ENCODE data around the gene BCHE.
A peak's percentile ranks its signal among the peaks of the same experiment; 100 is the strongest.

The BCHE gene

DNA sequence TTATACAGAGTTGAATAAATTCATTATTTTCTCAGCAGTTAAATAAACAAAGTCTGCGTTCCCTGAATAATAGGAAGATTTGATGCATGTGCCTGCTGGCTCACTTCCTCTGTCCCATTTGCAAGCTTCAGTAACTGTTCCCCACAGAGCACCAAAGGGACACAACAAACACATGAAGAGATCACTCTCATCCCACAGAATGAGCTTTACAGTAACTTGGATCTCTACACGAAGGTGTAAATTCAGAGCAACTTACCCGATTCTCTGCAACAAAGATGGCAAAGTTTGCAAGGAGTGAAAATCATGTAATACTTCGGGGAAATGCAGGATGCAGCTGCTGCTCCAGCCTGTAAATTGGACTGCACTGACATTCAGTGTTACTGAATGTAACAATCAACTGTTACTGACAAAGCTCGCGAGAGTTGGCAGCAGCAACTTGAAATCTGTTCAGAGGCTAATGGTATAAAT is at the start of gene BCHE:
Gene BCHE (minus strand): TSS at position 366 of the 468 bp plus-strand sequence. CDS start 6,390 bp downstream, outside the sequence.
- no peaks in the 10 kb centered on the region for H3K27me3 ChIP-seq (ENCODE audit: control insufficient read depth in 2 of 2, insufficient read depth in 2 of 2, low read length in 2 of 2)
- no peaks in the 10 kb centered on the region for H3K4me1 ChIP-seq (ENCODE audit: control insufficient read depth in 2 of 2, insufficient read depth in 2 of 2, low read length in 2 of 2)
- H3K9me3 ChIP-seq (ENCODE audit: control insufficient read depth in 2 of 2, low read length in 2 of 2): no peaks in the 10 kb centered on the region
- no peaks in the 10 kb centered on the region for H3K36me3 ChIP-seq (ENCODE audit: control insufficient read depth in 2 of 2, insufficient read depth in 2 of 2, low read length in 2 of 2)
- H3K27ac ChIP-seq (ENCODE audit: low read depth in 2 of 2, low read length in 2 of 2): no peak within 1 kb of the TSS
- no peak within 1 kb of the TSS for H3K9ac ChIP-seq (ENCODE audit: low read depth in 1 of 2, low read length in 2 of 2)
- H3K4me3 ChIP-seq (ENCODE audit: low read length in 2 of 2): peak within 1 kb of the TSS in 1 of 2 donors; percentile 66

DNA sequence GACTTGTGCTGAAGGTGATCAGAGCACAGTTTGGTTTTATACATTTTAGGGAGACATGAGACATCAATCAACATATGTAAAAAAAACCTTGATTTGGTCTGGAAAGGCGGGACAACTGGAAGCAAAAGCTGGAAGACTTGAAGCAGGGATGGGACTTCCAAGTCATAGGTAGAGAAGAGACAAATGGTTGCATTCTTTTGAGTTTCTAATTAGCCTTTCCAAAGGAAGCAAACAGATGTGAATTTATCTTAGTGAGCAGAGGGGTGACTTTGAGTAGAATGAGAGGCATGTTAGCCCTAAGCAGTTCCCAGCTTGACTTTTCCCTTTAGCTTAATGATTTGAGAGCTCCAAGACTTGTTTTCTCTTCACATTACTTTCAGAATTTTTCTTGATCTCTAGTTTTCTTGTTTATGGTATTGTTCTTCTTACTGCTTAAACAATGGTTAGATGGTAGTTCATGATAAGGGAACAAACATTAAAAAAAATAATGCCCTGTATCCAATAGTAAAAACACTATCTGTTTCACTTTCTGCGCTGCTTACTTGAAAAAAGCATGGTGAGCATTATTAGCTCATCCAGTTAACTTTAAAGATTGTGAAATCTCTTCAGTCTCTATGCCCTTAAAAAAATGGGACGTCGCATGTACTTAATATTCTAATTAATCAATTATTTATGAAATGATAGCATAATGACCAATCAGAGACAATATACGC is 48.5 kb upstream of the BCHE start:
- H3K4me3 ChIP-seq (ENCODE audit: low read length in 2 of 2): no peak overlapping the region
- no peaks in the 10 kb centered on the region for H3K27me3 ChIP-seq (ENCODE audit: control insufficient read depth in 2 of 2, insufficient read depth in 2 of 2, low read length in 2 of 2)
- no peak overlapping the region for H3K9ac ChIP-seq (ENCODE audit: low read depth in 1 of 2, low read length in 2 of 2)
- no peaks in the 10 kb centered on the region for H3K4me1 ChIP-seq (ENCODE audit: control insufficient read depth in 2 of 2, insufficient read depth in 2 of 2, low read length in 2 of 2)
- H3K9me3 ChIP-seq (ENCODE audit: control insufficient read depth in 2 of 2, low read length in 2 of 2): no peaks in the 10 kb centered on the region
- no peak overlapping the region for H3K27ac ChIP-seq (ENCODE audit: low read depth in 2 of 2, low read length in 2 of 2)
- H3K36me3 ChIP-seq (ENCODE audit: control insufficient read depth in 2 of 2, insufficient read depth in 2 of 2, low read length in 2 of 2): no peaks in the 10 kb centered on the region

DNA sequence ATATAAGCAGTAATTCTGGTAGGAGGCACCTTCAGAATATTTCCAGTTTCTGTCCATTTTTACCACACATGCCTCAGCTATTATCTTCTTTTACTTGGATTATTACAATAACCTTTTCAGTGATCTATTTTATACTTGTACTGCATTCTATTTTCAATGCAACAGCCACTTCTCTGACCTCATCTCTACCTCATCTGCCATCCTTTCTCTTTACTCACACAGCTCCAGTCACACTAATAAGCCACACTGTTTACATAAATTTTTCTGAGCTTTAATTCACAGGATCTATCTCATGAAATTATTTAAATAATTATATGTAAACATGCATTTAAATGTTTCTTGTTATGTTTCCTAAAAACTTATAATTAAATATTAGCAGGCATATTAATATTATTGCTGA is 47.3 kb upstream of the BCHE start:
- Histone ChIP-seq H3K36me3 (ENCODE audit: control insufficient read depth in 2 of 2, insufficient read depth in 2 of 2, low read length in 2 of 2) (no peaks in the 10 kb centered on the region), H3K4me3 (ENCODE audit: low read length in 2 of 2) (no peak overlapping the region), H3K4me1 (ENCODE audit: control insufficient read depth in 2 of 2, insufficient read depth in 2 of 2, low read length in 2 of 2) (no peaks in the 10 kb centered on the region), H3K9ac (ENCODE audit: low read depth in 1 of 2, low read length in 2 of 2) (no peak overlapping the region), H3K27me3 (ENCODE audit: control insufficient read depth in 2 of 2, insufficient read depth in 2 of 2, low read length in 2 of 2) (no peaks in the 10 kb centered on the region), H3K27ac (ENCODE audit: low read depth in 2 of 2, low read length in 2 of 2) (no peak overlapping the region), H3K9me3 (ENCODE audit: control insufficient read depth in 2 of 2, low read length in 2 of 2) (no peaks in the 10 kb centered on the region)

DNA sequence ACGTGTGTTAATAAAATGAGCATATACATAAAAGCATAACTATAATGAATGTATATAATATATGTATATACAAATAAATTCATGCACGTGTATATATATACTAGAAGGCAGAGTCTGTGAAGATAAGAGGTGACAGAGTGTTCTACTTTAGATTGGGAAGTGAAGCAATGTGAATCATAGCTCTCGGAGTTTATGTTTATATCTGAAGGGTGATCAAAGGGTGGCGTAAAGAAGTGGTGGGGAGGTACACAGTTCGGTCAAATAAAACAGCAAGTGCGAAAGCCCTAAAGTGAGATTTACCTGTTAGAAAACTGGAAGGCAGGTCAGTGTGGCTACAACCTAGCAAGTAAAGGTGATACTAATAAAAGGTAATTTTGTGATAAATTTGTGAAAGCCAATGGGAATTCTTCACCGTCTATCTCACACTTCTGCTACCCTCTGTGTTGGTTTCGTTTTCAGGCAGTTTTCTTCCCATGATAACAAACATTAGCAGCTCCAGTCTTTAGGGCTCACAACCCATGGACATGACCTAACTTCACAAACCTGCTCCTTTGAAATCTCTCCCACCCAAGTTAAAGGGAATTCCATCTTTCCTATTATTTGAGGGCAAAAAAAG is 46.7 kb upstream of the BCHE start:
- Histone ChIP-seq H3K4me3 (ENCODE audit: low read length in 2 of 2) (peak overlapping the region in 1 of 2 donors; percentile 41), H3K9me3 (ENCODE audit: control insufficient read depth in 2 of 2, low read length in 2 of 2) (no peaks in the 10 kb centered on the region), H3K27ac (ENCODE audit: low read depth in 2 of 2, low read length in 2 of 2) (no peak overlapping the region), H3K27me3 (ENCODE audit: control insufficient read depth in 2 of 2, insufficient read depth in 2 of 2, low read length in 2 of 2) (no peaks in the 10 kb centered on the region), H3K9ac (ENCODE audit: low read depth in 1 of 2, low read length in 2 of 2) (no peak overlapping the region), H3K36me3 (ENCODE audit: control insufficient read depth in 2 of 2, insufficient read depth in 2 of 2, low read length in 2 of 2) (no peaks in the 10 kb centered on the region), H3K4me1 (ENCODE audit: control insufficient read depth in 2 of 2, insufficient read depth in 2 of 2, low read length in 2 of 2) (no peaks in the 10 kb centered on the region)

DNA sequence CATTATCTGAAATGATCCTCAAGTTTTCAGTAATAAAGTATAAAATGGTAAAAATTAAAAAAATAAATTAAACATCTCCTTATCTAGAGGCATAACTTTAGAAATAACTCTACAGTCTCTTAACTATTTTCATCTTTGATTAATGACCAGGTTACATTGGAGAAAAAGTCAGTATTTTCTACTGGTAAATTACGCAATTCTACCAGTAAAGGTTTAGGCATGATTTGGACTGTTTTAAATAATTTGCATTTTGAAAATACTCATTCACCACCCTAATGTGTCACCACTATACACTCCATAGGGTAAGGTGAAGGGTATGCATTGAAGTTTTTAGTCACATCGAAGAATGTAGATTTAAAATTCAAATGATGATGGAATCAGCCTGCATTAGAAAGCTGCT is 45.9 kb upstream of the BCHE start:
- Histone ChIP-seq H3K4me1 (ENCODE audit: control insufficient read depth in 2 of 2, insufficient read depth in 2 of 2, low read length in 2 of 2) (no peaks in the 10 kb centered on the region), H3K4me3 (ENCODE audit: low read length in 2 of 2) (no peak overlapping the region), H3K36me3 (ENCODE audit: control insufficient read depth in 2 of 2, insufficient read depth in 2 of 2, low read length in 2 of 2) (no peaks in the 10 kb centered on the region), H3K27ac (ENCODE audit: low read depth in 2 of 2, low read length in 2 of 2) (no peak overlapping the region), H3K9ac (ENCODE audit: low read depth in 1 of 2, low read length in 2 of 2) (no peak overlapping the region), H3K27me3 (ENCODE audit: control insufficient read depth in 2 of 2, insufficient read depth in 2 of 2, low read length in 2 of 2) (no peaks in the 10 kb centered on the region), H3K9me3 (ENCODE audit: control insufficient read depth in 2 of 2, low read length in 2 of 2) (no peaks in the 10 kb centered on the region)

DNA sequence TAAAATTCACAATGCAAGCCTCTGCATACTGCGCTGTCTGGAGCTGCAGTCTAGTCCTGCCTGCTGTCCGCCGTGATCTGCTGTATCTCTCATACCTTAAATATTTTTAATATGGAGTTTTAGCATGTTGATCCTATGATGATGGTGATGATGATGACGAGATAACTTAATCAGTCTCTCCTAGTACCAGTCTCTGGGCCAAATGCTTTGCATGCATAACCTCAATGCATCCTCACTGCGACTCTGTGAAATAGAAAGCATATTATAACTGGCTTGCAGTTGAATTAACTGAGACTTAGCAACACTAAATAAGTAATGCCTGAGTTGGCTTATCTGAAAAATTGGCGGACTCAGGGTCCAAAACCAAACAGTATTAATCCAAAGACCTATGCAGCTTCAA is 38.4 kb upstream of the BCHE start:
- Histone ChIP-seq H3K9me3 (ENCODE audit: control insufficient read depth in 2 of 2, low read length in 2 of 2) (no peaks in the 10 kb centered on the region), H3K27ac (ENCODE audit: low read depth in 2 of 2, low read length in 2 of 2) (no peak overlapping the region), H3K9ac (ENCODE audit: low read depth in 1 of 2, low read length in 2 of 2) (no peak overlapping the region), H3K4me1 (ENCODE audit: control insufficient read depth in 2 of 2, insufficient read depth in 2 of 2, low read length in 2 of 2) (no peaks in the 10 kb centered on the region), H3K4me3 (ENCODE audit: low read length in 2 of 2) (no peak overlapping the region), H3K27me3 (ENCODE audit: control insufficient read depth in 2 of 2, insufficient read depth in 2 of 2, low read length in 2 of 2) (no peaks in the 10 kb centered on the region), H3K36me3 (ENCODE audit: control insufficient read depth in 2 of 2, insufficient read depth in 2 of 2, low read length in 2 of 2) (no peaks in the 10 kb centered on the region)

- Histone ChIP-seq H3K9me3 (ENCODE audit: control insufficient read depth in 2 of 2, low read length in 2 of 2) (no peaks in the 10 kb centered on the region), H3K4me1 (ENCODE audit: control insufficient read depth in 2 of 2, insufficient read depth in 2 of 2, low read length in 2 of 2) (no peaks in the 10 kb centered on the region), H3K4me3 (ENCODE audit: low read length in 2 of 2) (no peak overlapping the region), H3K27ac (ENCODE audit: low read depth in 2 of 2, low read length in 2 of 2) (no peak overlapping the region), H3K36me3 (ENCODE audit: control insufficient read depth in 2 of 2, insufficient read depth in 2 of 2, low read length in 2 of 2) (no peaks in the 10 kb centered on the region), H3K27me3 (ENCODE audit: control insufficient read depth in 2 of 2, insufficient read depth in 2 of 2, low read length in 2 of 2) (no peaks in the 10 kb centered on the region), H3K9ac (ENCODE audit: low read depth in 1 of 2, low read length in 2 of 2) (no peak overlapping the region)
These were observed 37.7 kb upstream of the BCHE start for GRCh38 chr3:165874663-165875489.

GRCh38 chr3:165868088-165868487 is 30.9 kb upstream of the BCHE start:
- no peak overlapping the region for H3K9ac ChIP-seq (ENCODE audit: low read depth in 1 of 2, low read length in 2 of 2)
- H3K27ac ChIP-seq (ENCODE audit: low read depth in 2 of 2, low read length in 2 of 2): no peak overlapping the region
- no peak overlapping the region for H3K4me3 ChIP-seq (ENCODE audit: low read length in 2 of 2)
- no peaks in the 10 kb centered on the region for H3K36me3 ChIP-seq (ENCODE audit: control insufficient read depth in 2 of 2, insufficient read depth in 2 of 2, low read length in 2 of 2)
- no peaks in the 10 kb centered on the region for H3K27me3 ChIP-seq (ENCODE audit: control insufficient read depth in 2 of 2, insufficient read depth in 2 of 2, low read length in 2 of 2)
- H3K4me1 ChIP-seq (ENCODE audit: control insufficient read depth in 2 of 2, insufficient read depth in 2 of 2, low read length in 2 of 2): no peaks in the 10 kb centered on the region
- no peaks in the 10 kb centered on the region for H3K9me3 ChIP-seq (ENCODE audit: control insufficient read depth in 2 of 2, low read length in 2 of 2)

GRCh38 chr3:165859061-165859460 is 21.8 kb upstream of the BCHE start:
- Histone ChIP-seq H3K9me3 (ENCODE audit: control insufficient read depth in 2 of 2, low read length in 2 of 2) (no peaks in the 10 kb centered on the region), H3K4me1 (ENCODE audit: control insufficient read depth in 2 of 2, insufficient read depth in 2 of 2, low read length in 2 of 2) (no peaks in the 10 kb centered on the region), H3K27me3 (ENCODE audit: control insufficient read depth in 2 of 2, insufficient read depth in 2 of 2, low read length in 2 of 2) (no peaks in the 10 kb centered on the region), H3K9ac (ENCODE audit: low read depth in 1 of 2, low read length in 2 of 2) (no peak overlapping the region), H3K36me3 (ENCODE audit: control insufficient read depth in 2 of 2, insufficient read depth in 2 of 2, low read length in 2 of 2) (no peaks in the 10 kb centered on the region), H3K4me3 (ENCODE audit: low read length in 2 of 2) (no peak overlapping the region), H3K27ac (ENCODE audit: low read depth in 2 of 2, low read length in 2 of 2) (no peak overlapping the region)

- Histone ChIP-seq H3K9ac (ENCODE audit: low read depth in 1 of 2, low read length in 2 of 2) (no peak overlapping the region), H3K4me1 (ENCODE audit: control insufficient read depth in 2 of 2, insufficient read depth in 2 of 2, low read length in 2 of 2) (no peaks in the 10 kb centered on the region), H3K27me3 (ENCODE audit: control insufficient read depth in 2 of 2, insufficient read depth in 2 of 2, low read length in 2 of 2) (no peaks in the 10 kb centered on the region), H3K4me3 (ENCODE audit: low read length in 2 of 2) (no peak overlapping the region), H3K27ac (ENCODE audit: low read depth in 2 of 2, low read length in 2 of 2) (no peak overlapping the region), H3K9me3 (ENCODE audit: control insufficient read depth in 2 of 2, low read length in 2 of 2) (no peaks in the 10 kb centered on the region), H3K36me3 (ENCODE audit: control insufficient read depth in 2 of 2, insufficient read depth in 2 of 2, low read length in 2 of 2) (no peaks in the 10 kb centered on the region)
These were observed 18.4 kb upstream of the BCHE start for GRCh38 chr3:165855581-165855980.

Measured in mucosa of rectum (tissue), 2 donors.